SK-N-SH (cell line): ENCODE data around the gene ACTR3.

ENCODE experiments used
- ELF1 ChIP-seq: IDR thresholded peaks from 2 replicates; pipeline ENCODE4 v1.4.0; 2012
- EP300 ChIP-seq, 2 experiments: IDR thresholded peaks; 2 replicates each; pipeline versions ENCODE4 v1.4.0 to v1.6.1; 2012; ENCODE audit warnings: borderline replicate concordance in 1 of 2, low read depth in 1 of 2, low read length in 1 of 2
- GABPA ChIP-seq: IDR thresholded peaks from 2 replicates; pipeline ENCODE4 v1.4.0; 2012; ENCODE audit warnings: low read depth, mild to moderate bottlenecking
- GATA2 ChIP-seq: sonication (generic); formaldehyde crosslinking; IDR thresholded peaks from 2 replicates; pipeline ENCODE4 v1.5.0; 2020; ENCODE audit warnings: mild to moderate bottlenecking, missing genetic modification reagents
- IRF3 ChIP-seq: fragments of 150-350 bp; IDR thresholded peaks from 2 replicates; pipeline ENCODE4 v1.6.1; 2016; ENCODE audit warnings: mild to moderate bottlenecking, low read depth, low read length
- JUND ChIP-seq: IDR thresholded peaks from 2 replicates; pipeline ENCODE4 v1.4.0; 2012
- MAX ChIP-seq: IDR thresholded peaks from 2 replicates; pipeline ENCODE4 v1.4.0; 2012; ENCODE audit warnings: low read depth
- MEF2A ChIP-seq: IDR thresholded peaks from 2 replicates; pipeline ENCODE4 v1.4.0; 2012; ENCODE audit warnings: low read depth, borderline replicate concordance
- PBX3 ChIP-seq: IDR thresholded peaks from 2 replicates; pipeline ENCODE4; 2012
- POLR2AphosphoS5 ChIP-seq: IDR thresholded peaks from 2 replicates; pipeline ENCODE4 v1.6.1; 2012; ENCODE audit warnings: low read depth, low read length
- RAD21 ChIP-seq: IDR thresholded peaks from 2 replicates; pipeline ENCODE4 v1.6.1; 2012; ENCODE audit warnings: mild to moderate bottlenecking, low read length
- RXRA ChIP-seq: IDR thresholded peaks from 2 replicates; pipeline ENCODE4 v1.4.0; 2012; ENCODE audit warnings: low read depth, mild to moderate bottlenecking, borderline replicate concordance
- ZBTB33 ChIP-seq: IDR thresholded peaks from 2 replicates; pipeline ENCODE4 v1.4.0; 2012; ENCODE audit warnings: low read depth, borderline replicate concordance
- TF ChIP-seq, protein P1 (sequence below): fragments of 200-600 bp; sonication (generic); IDR thresholded peaks from 2 replicates; pipeline ENCODE4 v1.6.1; 2017; ENCODE audit warnings: antibody characterized with exemption, mild to moderate bottlenecking, moderate library complexity

DNA sequence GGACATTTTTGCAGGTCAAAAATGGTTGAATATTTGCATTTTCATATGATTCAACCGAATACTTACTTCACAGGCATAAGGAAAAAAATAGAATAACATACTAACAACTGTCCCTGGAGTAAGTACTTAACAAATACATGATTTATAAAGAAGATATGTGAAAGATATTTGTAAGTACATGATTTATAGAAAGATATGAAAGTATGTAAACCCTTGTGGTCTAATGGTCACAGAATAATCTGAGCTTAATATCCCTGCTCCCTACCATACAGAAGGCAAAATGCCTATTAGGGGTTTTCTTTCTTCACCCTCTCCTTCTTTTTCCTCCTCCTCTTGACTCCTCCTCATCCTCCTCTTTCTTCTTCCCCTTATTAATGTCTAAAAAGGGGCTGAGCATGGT is 20.6 kb upstream of the ACTR3 start:
- TF ChIP-seq IRF3 (no peak), MAX (no peak), RXRA (no peak), POLR2AphosphoS5 (no peak), EP300 (IDR thresholded peaks at IDR 0.05; ENCODE audit: borderline replicate concordance in 1 of 2, low read depth in 1 of 2, low read length in 1 of 2) (no peak), MEF2A (no peak), GATA2 (no peak), JUND (no peak), ELF1 (no peak), ZBTB33 (no peak), GABPA (no peak), RAD21 (no peak), PBX3 (no peak)
- TF ChIP-seq, protein P1, sequence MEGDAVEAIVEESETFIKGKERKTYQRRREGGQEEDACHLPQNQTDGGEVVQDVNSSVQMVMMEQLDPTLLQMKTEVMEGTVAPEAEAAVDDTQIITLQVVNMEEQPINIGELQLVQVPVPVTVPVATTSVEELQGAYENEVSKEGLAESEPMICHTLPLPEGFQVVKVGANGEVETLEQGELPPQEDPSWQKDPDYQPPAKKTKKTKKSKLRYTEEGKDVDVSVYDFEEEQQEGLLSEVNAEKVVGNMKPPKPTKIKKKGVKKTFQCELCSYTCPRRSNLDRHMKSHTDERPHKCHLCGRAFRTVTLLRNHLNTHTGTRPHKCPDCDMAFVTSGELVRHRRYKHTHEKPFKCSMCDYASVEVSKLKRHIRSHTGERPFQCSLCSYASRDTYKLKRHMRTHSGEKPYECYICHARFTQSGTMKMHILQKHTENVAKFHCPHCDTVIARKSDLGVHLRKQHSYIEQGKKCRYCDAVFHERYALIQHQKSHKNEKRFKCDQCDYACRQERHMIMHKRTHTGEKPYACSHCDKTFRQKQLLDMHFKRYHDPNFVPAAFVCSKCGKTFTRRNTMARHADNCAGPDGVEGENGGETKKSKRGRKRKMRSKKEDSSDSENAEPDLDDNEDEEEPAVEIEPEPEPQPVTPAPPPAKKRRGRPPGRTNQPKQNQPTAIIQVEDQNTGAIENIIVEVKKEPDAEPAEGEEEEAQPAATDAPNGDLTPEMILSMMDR: no peak
